ENCODE measurements around the gene CDK6.
A peak's percentile ranks its signal among the peaks of the same experiment; 100 is the strongest.

The CDK6 gene

GRCh38 chr7:92697414-92697813 lies 139.0 kb downstream of the CDK6 start:
- no peak for TF ChIP-seq CTCF (IDR thresholded peaks at IDR 0.05; ENCODE audit: low read depth, low read length)

GRCh38 chr7:92697012-92697411 lies 139.4 kb downstream of the CDK6 start:
- no peak for DNase-seq (ENCODE audit: extremely low read depth, low read depth)
- TF ChIP-seq CTCF (IDR thresholded peaks at IDR 0.05; ENCODE audit: low read depth, low read length): no peak

More at GRCh38 chr7:92697414-92697813, 139.0 kb downstream of the CDK6 start:
- DNase-seq (ENCODE audit: extremely low read depth, low read depth): no peak

- DNase-seq (ENCODE audit: extremely low read depth, low read depth): no peak
- TF ChIP-seq CTCF (IDR thresholded peaks at IDR 0.05; ENCODE audit: low read depth, low read length): no peak
Measured at GRCh38 chr7:92696584-92696983, 139.8 kb downstream of the CDK6 start.

- TF ChIP-seq CTCF (IDR thresholded peaks at IDR 0.05; ENCODE audit: low read depth, low read length): no peak
Measured at GRCh38 chr7:92695308-92696261, 140.8 kb downstream of the CDK6 start.

GRCh38 chr7:92694211-92694610 lies 142.2 kb downstream of the CDK6 start:
- DNase-seq (ENCODE audit: extremely low read depth, low read depth): no peak
- TF ChIP-seq CTCF (IDR thresholded peaks at IDR 0.05; ENCODE audit: low read depth, low read length): no peak

More at GRCh38 chr7:92695308-92696261, 140.8 kb downstream of the CDK6 start:
- DNase-seq (ENCODE audit: extremely low read depth, low read depth): peak; percentile 88

- DNase-seq (ENCODE audit: extremely low read depth, low read depth): no peak
- TF ChIP-seq CTCF (IDR thresholded peaks at IDR 0.05; ENCODE audit: low read depth, low read length): no peak
Measured at GRCh38 chr7:92693519-92693918, 142.9 kb downstream of the CDK6 start.

- peak; percentile 58 for TF ChIP-seq CTCF (IDR thresholded peaks at IDR 0.05; ENCODE audit: low read depth, low read length)
- DNase-seq (ENCODE audit: extremely low read depth, low read depth): peak; percentile 28
Measured at GRCh38 chr7:92691578-92691977, 144.8 kb downstream of the CDK6 start.
